Stimulated activated CD4-positive, alpha-beta T cell treated with anti-CD3 and anti-CD28 coated beads, Interleukin-15, amount 100 ng/mL, for 1 hour (primary cell): ENCODE data around the gene ERVH48-1.
"Not testable (repeated sequence)": the region's sequence is repeated elsewhere in the genome, so short reads cannot be mapped to it uniquely, and the experiment has no call there.

Experiments
- DNase-seq, 2 donors: peaks; one replicate each; pipeline ENCODE4 v3.0.0-alpha.2; 2020; ENCODE audit warnings: low read depth in 1 of 2, low spot score in 1 of 2

The ERVH48-1 gene

GRCh38 chr21:42925114-42925926, at the start of gene ERVH48-1:
ERVH48-1 (minus strand) TSS chr21:42925630; CDS start chr21:42919006, 6,624 bp downstream.
- no peak for DNase-seq

GRCh38 chr21:42973991-42974831, 48.8 kb upstream of the ERVH48-1 start, which contains the start of gene PKNOX1:
PKNOX1 (plus strand) TSS chr21:42974562; CDS start chr21:43004382, 29,820 bp downstream.
- DNase-seq = peak; percentile 97 to 98

- peak in 1 of 2 donors; percentile 2 for DNase-seq
Measured at GRCh38 chr21:42973309-42973990, 48.0 kb upstream of the ERVH48-1 start.

GRCh38 chr21:42971897-42972275, 46.5 kb upstream of the ERVH48-1 start:
- DNase-seq = no peak

GRCh38 chr21:42970946-42971653, 45.7 kb upstream of the ERVH48-1 start:
- no peak for DNase-seq

- DNase-seq = no peak
Measured at GRCh38 chr21:42969193-42969600, 43.8 kb upstream of the ERVH48-1 start.

GRCh38 chr21:42967616-42968015, 42.2 kb upstream of the ERVH48-1 start:
- not testable (repeated sequence) for DNase-seq

- DNase-seq = no peak
Measured at GRCh38 chr21:42965211-42965560, 39.8 kb upstream of the ERVH48-1 start.

GRCh38 chr21:42964546-42965210, 39.2 kb upstream of the ERVH48-1 start:
- no peak for DNase-seq

- DNase-seq = no peak
Measured at GRCh38 chr21:42964086-42964485, 38.7 kb upstream of the ERVH48-1 start.

GRCh38 chr21:42962380-42963007, 37.1 kb upstream of the ERVH48-1 start:
- no peak for DNase-seq

- DNase-seq = no peak
Measured at GRCh38 chr21:42959728-42960127, 34.3 kb upstream of the ERVH48-1 start.

GRCh38 chr21:42958122-42958521, 32.7 kb upstream of the ERVH48-1 start:
- DNase-seq = not testable (repeated sequence)

- no peak for DNase-seq
Measured at GRCh38 chr21:42956824-42957630, 31.6 kb upstream of the ERVH48-1 start.

- DNase-seq = not testable (repeated sequence)
Measured at GRCh38 chr21:42951193-42951592, 25.8 kb upstream of the ERVH48-1 start.

GRCh38 chr21:42949094-42949755, 23.8 kb upstream of the ERVH48-1 start:
- not testable (repeated sequence) for DNase-seq

- no peak for DNase-seq
Measured at GRCh38 chr21:42942244-42942643, 16.8 kb upstream of the ERVH48-1 start.

- no peak for DNase-seq
Measured at GRCh38 chr21:42941696-42942085, 16.3 kb upstream of the ERVH48-1 start.
